ENCODE data around the gene ETNK1. TPM values are rescaled to one million over a fixed set of nuclear protein-coding genes. Genes with fewer than 3 reads are reported as not detected.

ETNK1 gene
- total RNA-seq, 1 donor from 2014 or later = 63.0 TPM

- no peaks in the 10 kb centered on the region for H3K27me3 Mint-ChIP-seq (ENCODE audit: unreplicated experiment)
- H3K9me3 Mint-ChIP-seq (ENCODE audit: unreplicated experiment) = no peaks in the 10 kb centered on the region
- peaks cover 25% of the 10 kb centered on the region for H3K4me1 Mint-ChIP-seq (ENCODE audit: unreplicated experiment)
- no peak for DNase-seq (ENCODE audit: extremely low spot score, unreplicated experiment)
- TF ChIP-seq CTCF (IDR thresholded peaks at IDR 0.05) = peak; percentile 53
- no peak overlapping the region for H3K4me3 Mint-ChIP-seq (ENCODE audit: unreplicated experiment)
- no peak overlapping the region for H3K27ac Mint-ChIP-seq (ENCODE audit: unreplicated experiment)
- H3K36me3 Mint-ChIP-seq (ENCODE audit: unreplicated experiment) = peaks cover 33% of the 10 kb centered on the region
Measured at GRCh38 chr12:22670762-22671161, 45.8 kb downstream of the ETNK1 start.

- Mint-ChIP-seq H3K4me1 (ENCODE audit: unreplicated experiment) (peaks cover 16% of the 10 kb centered on the region), H3K36me3 (ENCODE audit: unreplicated experiment) (peaks cover 45% of the 10 kb centered on the region), H3K27me3 (ENCODE audit: unreplicated experiment) (no peaks in the 10 kb centered on the region), H3K27ac (ENCODE audit: unreplicated experiment) (peak overlapping the region; percentile 2), H3K4me3 (ENCODE audit: unreplicated experiment) (no peak overlapping the region), H3K9me3 (ENCODE audit: unreplicated experiment) (peaks cover 3% of the 10 kb centered on the region)
- TF ChIP-seq CTCF (IDR thresholded peaks at IDR 0.05) = no peak
- DNase-seq (ENCODE audit: extremely low spot score, unreplicated experiment) = no peak
Measured at GRCh38 chr12:22672951-22673350, 48.0 kb downstream of the ETNK1 start.

GRCh38 chr12:22677781-22678574, 53.0 kb downstream of the ETNK1 start:
- Mint-ChIP-seq H3K27ac (ENCODE audit: unreplicated experiment) (no peak overlapping the region), H3K4me1 (ENCODE audit: unreplicated experiment) (peaks cover 4% of the 10 kb centered on the region), H3K4me3 (ENCODE audit: unreplicated experiment) (no peak overlapping the region), H3K27me3 (ENCODE audit: unreplicated experiment) (no peaks in the 10 kb centered on the region), H3K36me3 (ENCODE audit: unreplicated experiment) (peaks cover 59% of the 10 kb centered on the region), H3K9me3 (ENCODE audit: unreplicated experiment) (peaks cover 6% of the 10 kb centered on the region)
- DNase-seq (ENCODE audit: extremely low spot score, unreplicated experiment) = no peak
- no peak for TF ChIP-seq CTCF (IDR thresholded peaks at IDR 0.05)

- Mint-ChIP-seq H3K4me3 (ENCODE audit: unreplicated experiment) (no peak overlapping the region), H3K36me3 (ENCODE audit: unreplicated experiment) (peaks cover 34% of the 10 kb centered on the region), H3K9me3 (ENCODE audit: unreplicated experiment) (peaks cover 5% of the 10 kb centered on the region), H3K27me3 (ENCODE audit: unreplicated experiment) (no peaks in the 10 kb centered on the region), H3K4me1 (ENCODE audit: unreplicated experiment) (peaks cover 13% of the 10 kb centered on the region), H3K27ac (ENCODE audit: unreplicated experiment) (no peak overlapping the region)
- no peak for DNase-seq (ENCODE audit: extremely low spot score, unreplicated experiment)
- no peak for TF ChIP-seq CTCF (IDR thresholded peaks at IDR 0.05)
Measured at GRCh38 chr12:22682663-22683062, 57.7 kb downstream of the ETNK1 start.

- Mint-ChIP-seq H3K27ac (ENCODE audit: unreplicated experiment) (no peak overlapping the region), H3K4me1 (ENCODE audit: unreplicated experiment) (peaks cover 18% of the 10 kb centered on the region), H3K27me3 (ENCODE audit: unreplicated experiment) (no peaks in the 10 kb centered on the region), H3K4me3 (ENCODE audit: unreplicated experiment) (no peak overlapping the region), H3K9me3 (ENCODE audit: unreplicated experiment) (peaks cover under 1% of the 10 kb centered on the region), H3K36me3 (ENCODE audit: unreplicated experiment) (peaks cover 29% of the 10 kb centered on the region)
- no peak for TF ChIP-seq CTCF (IDR thresholded peaks at IDR 0.05)
- DNase-seq (ENCODE audit: extremely low spot score, unreplicated experiment) = no peak
Measured at GRCh38 chr12:22683131-22683530, 58.2 kb downstream of the ETNK1 start.
